Cardiac fibroblast (primary cell): ENCODE results near the gene RNF112.

ENCODE experiments used
- DNase-seq, 2 donors: peaks; one replicate each; pipeline versions ENCODE4 v3.0.0 to v3.0.0-alpha.2; 2010; ENCODE audit warnings: low read depth in 2 of 2
- H3K4me3 ChIP-seq, 2 donors: replicated peaks in 1 of 2; 1 replicate in 1 of 2; 2 replicates in 1 of 2; pipeline ENCODE4 v1.5.1; 2011; ENCODE audit warnings: low read depth in 2 of 2, low read length in 2 of 2, mild to moderate bottlenecking in 2 of 2, moderate library complexity in 1 of 2
- TF ChIP-seq, protein P1 (sequence below): IDR thresholded peaks from one replicate; pipeline ENCODE4 v1.5.1; 2011; ENCODE audit warnings: low read depth, mild to moderate bottlenecking, low read length, inconsistent platforms

Gene RNF112, protein sequence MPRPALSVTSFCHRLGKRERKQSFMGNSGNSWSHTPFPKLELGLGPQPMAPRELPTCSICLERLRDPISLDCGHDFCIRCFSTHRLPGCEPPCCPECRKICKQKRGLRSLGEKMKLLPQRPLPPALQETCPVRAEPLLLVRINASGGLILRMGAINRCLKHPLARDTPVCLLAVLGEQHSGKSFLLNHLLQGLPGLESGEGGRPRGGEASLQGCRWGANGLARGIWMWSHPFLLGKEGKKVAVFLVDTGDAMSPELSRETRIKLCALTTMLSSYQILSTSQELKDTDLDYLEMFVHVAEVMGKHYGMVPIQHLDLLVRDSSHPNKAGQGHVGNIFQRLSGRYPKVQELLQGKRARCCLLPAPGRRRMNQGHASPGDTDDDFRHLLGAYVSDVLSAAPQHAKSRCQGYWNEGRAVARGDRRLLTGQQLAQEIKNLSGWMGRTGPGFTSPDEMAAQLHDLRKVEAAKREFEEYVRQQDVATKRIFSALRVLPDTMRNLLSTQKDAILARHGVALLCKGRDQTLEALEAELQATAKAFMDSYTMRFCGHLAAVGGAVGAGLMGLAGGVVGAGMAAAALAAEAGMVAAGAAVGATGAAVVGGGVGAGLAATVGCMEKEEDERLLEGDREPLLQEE

DNA sequence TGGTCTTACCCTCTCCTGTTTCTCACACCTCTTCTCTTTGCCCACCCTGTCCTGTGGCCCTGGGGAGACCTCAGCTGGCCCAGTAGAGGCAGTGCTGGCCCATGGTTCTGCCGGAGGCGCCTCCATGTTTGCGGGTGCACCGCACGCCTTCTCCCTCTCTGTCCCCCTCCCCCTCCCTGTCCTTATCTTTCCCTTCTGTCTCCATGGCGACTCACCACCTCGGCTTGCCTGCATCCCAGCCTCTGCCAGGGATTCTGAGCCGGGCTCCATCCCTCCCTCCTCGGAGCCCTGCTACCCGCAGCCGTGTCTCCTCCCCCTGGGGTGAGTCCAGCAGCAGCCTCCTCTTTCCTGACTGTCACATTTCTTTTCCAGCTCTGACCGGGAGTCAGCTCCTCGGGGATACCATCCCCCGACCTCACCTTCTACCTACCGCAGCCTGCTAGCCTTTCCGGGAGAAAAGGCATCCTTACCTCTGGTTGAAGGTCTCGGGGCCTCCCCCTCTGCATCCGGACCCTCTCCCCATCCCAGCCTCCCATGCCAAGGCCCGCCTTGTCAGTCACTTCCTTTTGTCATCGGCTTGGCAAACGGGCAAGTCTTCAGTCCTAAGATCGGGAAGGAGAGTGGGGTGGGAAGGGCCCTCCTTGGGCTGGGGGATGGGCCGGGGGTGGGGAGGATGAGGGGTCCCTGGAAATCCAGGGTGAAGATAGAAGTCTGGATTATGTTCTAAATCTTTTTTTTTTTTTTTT lies at the start of gene RNF112:
TSS of gene RNF112 (plus strand) at position 358 of the 746 bp plus-strand sequence. CDS start at position 535, 177 bp downstream.
- TF ChIP-seq, protein P1, sequence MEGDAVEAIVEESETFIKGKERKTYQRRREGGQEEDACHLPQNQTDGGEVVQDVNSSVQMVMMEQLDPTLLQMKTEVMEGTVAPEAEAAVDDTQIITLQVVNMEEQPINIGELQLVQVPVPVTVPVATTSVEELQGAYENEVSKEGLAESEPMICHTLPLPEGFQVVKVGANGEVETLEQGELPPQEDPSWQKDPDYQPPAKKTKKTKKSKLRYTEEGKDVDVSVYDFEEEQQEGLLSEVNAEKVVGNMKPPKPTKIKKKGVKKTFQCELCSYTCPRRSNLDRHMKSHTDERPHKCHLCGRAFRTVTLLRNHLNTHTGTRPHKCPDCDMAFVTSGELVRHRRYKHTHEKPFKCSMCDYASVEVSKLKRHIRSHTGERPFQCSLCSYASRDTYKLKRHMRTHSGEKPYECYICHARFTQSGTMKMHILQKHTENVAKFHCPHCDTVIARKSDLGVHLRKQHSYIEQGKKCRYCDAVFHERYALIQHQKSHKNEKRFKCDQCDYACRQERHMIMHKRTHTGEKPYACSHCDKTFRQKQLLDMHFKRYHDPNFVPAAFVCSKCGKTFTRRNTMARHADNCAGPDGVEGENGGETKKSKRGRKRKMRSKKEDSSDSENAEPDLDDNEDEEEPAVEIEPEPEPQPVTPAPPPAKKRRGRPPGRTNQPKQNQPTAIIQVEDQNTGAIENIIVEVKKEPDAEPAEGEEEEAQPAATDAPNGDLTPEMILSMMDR, result no peak
- H3K4me3 ChIP-seq, result peak within 1 kb of the TSS; percentile 24 to 27

DNA sequence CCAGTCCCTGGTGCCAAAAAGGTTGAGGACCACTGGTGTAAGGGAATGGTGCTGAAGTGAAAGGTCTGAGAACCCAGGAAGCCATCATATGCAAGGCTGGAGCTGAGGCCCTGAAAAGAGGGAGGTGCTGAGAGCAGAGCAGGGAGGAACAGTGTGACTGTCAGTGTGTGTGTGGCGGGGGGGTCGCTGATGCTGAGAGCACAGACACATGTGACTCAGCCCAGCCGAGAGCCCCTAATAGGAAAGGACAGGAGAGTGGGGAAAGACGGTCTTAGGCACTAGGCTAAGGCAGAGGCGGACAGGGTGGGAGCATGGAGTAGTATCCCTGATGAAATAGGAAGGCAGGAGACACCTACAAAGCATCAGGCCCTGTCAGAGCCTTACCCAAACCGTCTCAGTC lies 49.7 kb upstream of the RNF112 start:
- TF ChIP-seq, protein P1, result no peak
- no peak overlapping the region for H3K4me3 ChIP-seq
- no peak for DNase-seq

More for the DNA sequence above, at the start of gene RNF112:
- DNase-seq, result peak; percentile 11 to 71

DNA sequence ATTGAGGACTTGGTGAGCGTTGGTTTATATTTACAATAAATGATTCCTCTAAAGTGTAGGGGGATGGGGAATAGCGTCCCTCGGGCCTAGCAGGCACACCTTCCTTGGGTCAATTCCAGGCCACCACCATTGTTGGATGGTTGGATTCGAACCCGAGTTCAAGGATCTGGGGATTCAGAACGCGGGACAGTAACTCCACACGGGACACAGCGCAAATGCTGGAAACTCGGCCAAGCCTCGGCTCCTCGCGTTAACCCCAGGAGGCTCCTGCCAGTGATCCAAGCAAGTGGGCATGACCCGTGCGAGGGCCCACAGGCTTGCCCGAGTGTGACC lies 49.1 kb upstream of the RNF112 start:
- no peak for DNase-seq
- H3K4me3 ChIP-seq, result peak overlapping the region; percentile 65 to 76
- TF ChIP-seq, protein P1, result no peak

DNA sequence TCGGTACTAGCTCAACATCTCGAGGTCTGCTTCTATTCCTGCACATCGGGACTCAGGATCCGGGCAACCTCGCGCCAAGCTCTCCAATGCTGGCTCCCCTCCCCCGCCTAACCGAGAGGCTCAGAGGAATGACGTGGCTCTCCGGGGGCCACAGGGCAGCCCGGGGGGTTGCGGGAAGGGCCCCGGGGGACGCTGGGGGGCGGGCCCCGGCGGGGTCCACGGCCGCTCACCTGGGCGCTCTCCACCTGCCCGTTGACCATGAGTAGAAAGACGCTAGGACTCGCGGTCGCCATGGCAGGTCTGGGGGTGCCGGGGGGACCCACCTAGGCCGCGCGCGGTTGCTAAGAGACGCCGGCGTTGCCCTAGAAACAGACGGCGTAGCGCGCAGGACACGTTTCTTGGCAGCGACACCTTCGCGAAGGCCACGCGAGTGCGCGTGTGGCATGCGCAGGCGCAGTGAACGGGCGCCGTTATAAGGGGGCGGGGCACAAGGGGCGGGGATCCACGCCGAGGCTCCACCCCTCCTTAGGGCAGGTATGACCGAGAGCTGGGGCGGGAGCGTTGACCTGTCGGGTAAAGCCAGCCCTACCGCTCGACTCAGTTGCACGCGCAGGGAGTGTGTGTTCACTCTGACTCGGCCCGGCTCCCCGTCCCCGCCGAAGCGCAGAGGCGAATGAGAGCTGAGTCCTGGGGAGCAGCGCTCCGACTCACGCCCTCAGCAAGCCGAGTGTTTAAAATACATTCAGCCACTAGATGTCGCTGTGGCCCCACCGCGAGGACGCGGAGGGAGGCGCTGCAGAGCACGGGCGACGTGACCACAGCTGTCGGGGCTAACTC lies 48.5 kb upstream of the RNF112 start, which contains the start of gene B9D1:
TSS of gene B9D1 (minus strand) at position 447 of the 837 bp plus-strand sequence. CDS start at position 293, 154 bp downstream.
- peak; percentile 93 to 96 for DNase-seq
- TF ChIP-seq, protein P1, result peak; percentile 84

DNA sequence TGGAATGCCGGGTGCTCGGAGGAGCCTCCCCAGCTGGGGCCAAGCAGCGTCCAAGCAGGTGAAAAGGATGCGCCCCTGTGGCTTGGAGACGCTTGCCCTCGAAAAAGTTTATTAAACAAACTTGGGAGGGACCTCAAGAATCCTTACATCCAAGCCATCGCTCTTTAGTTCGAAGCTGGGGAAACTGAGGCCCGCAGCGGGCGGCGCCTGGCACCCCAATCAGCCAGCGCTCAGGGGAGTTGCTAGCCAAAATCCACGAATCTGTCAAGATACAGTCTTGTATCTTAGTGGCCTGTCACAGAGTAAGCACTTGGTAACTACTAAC lies 48.0 kb upstream of the RNF112 start:
- H3K4me3 ChIP-seq, result peak overlapping the region; percentile 65 to 76
- TF ChIP-seq, protein P1, result no peak
- no peak for DNase-seq

More for the DNA sequence above, 48.5 kb upstream of the RNF112 start, which contains the start of gene B9D1:
- H3K4me3 ChIP-seq, result peak within 1 kb of the TSS; percentile 65 to 76

DNA sequence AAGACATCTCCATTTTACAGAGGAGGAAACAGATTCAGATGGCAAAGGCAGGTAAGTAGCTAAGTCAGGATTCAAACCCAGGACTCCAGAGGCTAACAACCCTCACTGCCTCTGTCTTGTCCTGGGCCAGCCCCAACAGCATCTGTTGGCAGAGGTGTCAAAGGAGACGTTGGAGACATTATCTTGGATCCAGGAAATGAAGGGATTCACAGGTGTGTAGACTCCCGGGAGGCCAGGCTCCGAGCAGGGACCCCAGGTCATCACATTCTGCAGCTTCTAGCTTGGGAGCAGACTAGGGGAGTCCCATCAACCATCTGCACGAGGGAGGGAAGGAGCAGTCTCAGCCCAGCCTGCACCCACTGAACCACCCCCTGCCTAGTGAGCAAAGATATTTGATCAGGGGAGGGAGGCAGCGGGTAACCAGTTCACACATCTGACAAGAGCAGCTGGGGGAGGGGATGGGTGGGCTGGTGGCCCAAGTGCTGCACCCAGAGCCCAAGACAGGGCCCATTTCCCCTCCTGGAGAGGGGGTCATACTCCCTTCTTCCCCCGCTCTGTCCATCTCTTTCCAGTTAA lies 47.5 kb upstream of the RNF112 start:
- H3K4me3 ChIP-seq, result no peak overlapping the region
- no peak for DNase-seq
- TF ChIP-seq, protein P1, result no peak
